Measurements from ENCODE around the gene YEATS2. TPM values are rescaled to one million over a fixed set of nuclear protein-coding genes. Genes with fewer than 3 reads are reported as not detected.

Gene YEATS2
- total and polyA plus RNA-seq, 2 donors (not counting 1 experiment from before 2014, with no cell fraction given): 25.0 to 28.7 TPM

DNA sequence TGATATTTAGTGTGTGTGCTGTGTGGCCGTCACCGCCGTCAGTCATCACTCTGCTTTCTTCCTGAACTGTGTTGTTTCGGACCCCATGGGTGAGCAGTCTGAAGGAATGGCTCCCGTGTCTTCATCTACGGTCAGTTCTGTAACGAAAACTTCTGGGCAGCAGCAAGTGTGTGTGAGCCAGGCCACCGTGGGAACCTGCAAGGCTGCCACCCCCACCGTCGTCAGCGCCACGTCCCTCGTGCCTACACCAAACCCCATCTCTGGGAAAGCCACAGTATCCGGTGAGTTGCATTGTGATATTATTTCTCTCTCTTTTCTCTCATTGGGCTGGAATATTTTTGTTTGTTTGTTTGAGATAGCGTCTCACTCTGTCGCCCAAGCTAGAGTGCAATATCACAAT lies 93.1 kb downstream of the YEATS2 start:
- Histone ChIP-seq H3K79me2 (ENCODE audit: control insufficient read depth, insufficient read depth, low read length) (no peaks in the 10 kb centered on the region), H3K36me3 (ENCODE audit: control insufficient read depth, insufficient read depth, low read length) (peaks cover 11% of the 10 kb centered on the region)
- TF ChIP-seq, protein P1, sequence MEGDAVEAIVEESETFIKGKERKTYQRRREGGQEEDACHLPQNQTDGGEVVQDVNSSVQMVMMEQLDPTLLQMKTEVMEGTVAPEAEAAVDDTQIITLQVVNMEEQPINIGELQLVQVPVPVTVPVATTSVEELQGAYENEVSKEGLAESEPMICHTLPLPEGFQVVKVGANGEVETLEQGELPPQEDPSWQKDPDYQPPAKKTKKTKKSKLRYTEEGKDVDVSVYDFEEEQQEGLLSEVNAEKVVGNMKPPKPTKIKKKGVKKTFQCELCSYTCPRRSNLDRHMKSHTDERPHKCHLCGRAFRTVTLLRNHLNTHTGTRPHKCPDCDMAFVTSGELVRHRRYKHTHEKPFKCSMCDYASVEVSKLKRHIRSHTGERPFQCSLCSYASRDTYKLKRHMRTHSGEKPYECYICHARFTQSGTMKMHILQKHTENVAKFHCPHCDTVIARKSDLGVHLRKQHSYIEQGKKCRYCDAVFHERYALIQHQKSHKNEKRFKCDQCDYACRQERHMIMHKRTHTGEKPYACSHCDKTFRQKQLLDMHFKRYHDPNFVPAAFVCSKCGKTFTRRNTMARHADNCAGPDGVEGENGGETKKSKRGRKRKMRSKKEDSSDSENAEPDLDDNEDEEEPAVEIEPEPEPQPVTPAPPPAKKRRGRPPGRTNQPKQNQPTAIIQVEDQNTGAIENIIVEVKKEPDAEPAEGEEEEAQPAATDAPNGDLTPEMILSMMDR (conservative IDR thresholded peaks at IDR 0.05 in 1 of 2, IDR thresholded peaks at IDR 0.05 in 1 of 2; ENCODE audit: low read depth in 1 of 2, low read length in 2 of 2): no peak
- TF ChIP-seq EZH2 (IDR thresholded peaks at IDR 0.05; ENCODE audit: low read length, missing control alignments): no peak

DNA sequence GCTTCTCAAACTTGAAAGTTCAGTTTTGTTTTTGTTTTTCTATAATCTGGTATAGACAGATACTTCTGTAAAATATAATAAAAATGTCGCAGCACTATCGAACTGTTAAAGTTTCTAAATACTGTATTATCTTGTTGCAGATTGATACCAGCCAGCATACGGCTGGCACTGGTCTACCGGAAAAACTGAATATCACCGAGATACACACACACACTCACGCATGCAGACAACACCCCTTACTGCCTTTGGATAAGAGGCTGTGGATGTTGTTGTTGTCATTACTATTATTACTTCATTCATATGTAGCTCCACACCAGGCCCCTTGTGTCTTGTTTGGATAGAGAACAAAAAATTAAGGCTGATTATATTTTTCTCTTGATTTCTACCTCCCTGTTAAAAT lies 95.4 kb downstream of the YEATS2 start:
- Histone ChIP-seq H3K27ac (ENCODE audit: insufficient read depth, low read length) (no peak overlapping the region), H4K20me1 (ENCODE audit: control insufficient read depth, extremely low read depth, insufficient read depth, low read length) (no peaks in the 10 kb centered on the region), H3K9me3 (ENCODE audit: control insufficient read depth, insufficient read depth, low read depth, low read length) (no peaks in the 10 kb centered on the region), H2AFZ (ENCODE audit: low read length) (no peak overlapping the region), H3K4me1 (ENCODE audit: control insufficient read depth, extremely low read depth, insufficient read depth, low read length) (no peaks in the 10 kb centered on the region), H3K79me2 (ENCODE audit: control insufficient read depth, insufficient read depth, low read length) (no peaks in the 10 kb centered on the region), H3K36me3 (ENCODE audit: control insufficient read depth, insufficient read depth, low read length) (peaks cover 8% of the 10 kb centered on the region), H3K27me3 (ENCODE audit: control insufficient read depth, insufficient read depth, low read length) (no peaks in the 10 kb centered on the region), H3K4me3 (replicated peaks in 1 of 4; ENCODE audit: control extremely low read depth in 1 of 4, insufficient read depth in 1 of 4, low read depth in 3 of 4, low read length in 4 of 4) (no peak overlapping the region), H3K9ac (ENCODE audit: insufficient read depth, low read length) (no peak overlapping the region), H3K4me2 (ENCODE audit: extremely low read depth, insufficient read depth, low read length) (no peak overlapping the region)
- TF ChIP-seq EZH2 (IDR thresholded peaks at IDR 0.05; ENCODE audit: low read length, missing control alignments): no peak
- TF ChIP-seq, protein P1 (conservative IDR thresholded peaks at IDR 0.05 in 1 of 2, IDR thresholded peaks at IDR 0.05 in 1 of 2; ENCODE audit: low read depth in 1 of 2, low read length in 2 of 2): no peak
- no peak for DNase-seq (ENCODE audit: low read depth in 2 of 2)

More for the DNA sequence above, 93.1 kb downstream of the YEATS2 start:
- Histone ChIP-seq H2AFZ (ENCODE audit: low read length) (no peak overlapping the region), H3K9me3 (ENCODE audit: control insufficient read depth, insufficient read depth, low read depth, low read length) (no peaks in the 10 kb centered on the region), H3K27me3 (ENCODE audit: control insufficient read depth, insufficient read depth, low read length) (no peaks in the 10 kb centered on the region), H3K4me2 (ENCODE audit: extremely low read depth, insufficient read depth, low read length) (no peak overlapping the region), H3K27ac (ENCODE audit: insufficient read depth, low read length) (no peak overlapping the region), H3K4me3 (replicated peaks in 1 of 4; ENCODE audit: control extremely low read depth in 1 of 4, insufficient read depth in 1 of 4, low read depth in 3 of 4, low read length in 4 of 4) (no peak overlapping the region), H3K9ac (ENCODE audit: insufficient read depth, low read length) (no peak overlapping the region), H3K4me1 (ENCODE audit: control insufficient read depth, extremely low read depth, insufficient read depth, low read length) (no peaks in the 10 kb centered on the region), H4K20me1 (ENCODE audit: control insufficient read depth, extremely low read depth, insufficient read depth, low read length) (no peaks in the 10 kb centered on the region)
- no peak for DNase-seq (ENCODE audit: low read depth in 2 of 2)

- DNase-seq (ENCODE audit: low read depth in 2 of 2): no peak
Observed at GRCh38 chr3:183794452-183794851, 96.9 kb downstream of the YEATS2 start.

More at GRCh38 chr3:183794452-183794851, 96.9 kb downstream of the YEATS2 start:
- Histone ChIP-seq H3K4me1 (ENCODE audit: control insufficient read depth, extremely low read depth, insufficient read depth, low read length) (no peaks in the 10 kb centered on the region), H3K27me3 (ENCODE audit: control insufficient read depth, insufficient read depth, low read length) (no peaks in the 10 kb centered on the region), H4K20me1 (ENCODE audit: control insufficient read depth, extremely low read depth, insufficient read depth, low read length) (no peaks in the 10 kb centered on the region), H3K9me3 (ENCODE audit: control insufficient read depth, insufficient read depth, low read depth, low read length) (no peaks in the 10 kb centered on the region), H2AFZ (ENCODE audit: low read length) (no peak overlapping the region), H3K4me2 (ENCODE audit: extremely low read depth, insufficient read depth, low read length) (no peak overlapping the region), H3K36me3 (ENCODE audit: control insufficient read depth, insufficient read depth, low read length) (peaks cover 11% of the 10 kb centered on the region), H3K79me2 (ENCODE audit: control insufficient read depth, insufficient read depth, low read length) (no peaks in the 10 kb centered on the region), H3K9ac (ENCODE audit: insufficient read depth, low read length) (no peak overlapping the region), H3K27ac (ENCODE audit: insufficient read depth, low read length) (no peak overlapping the region), H3K4me3 (replicated peaks in 1 of 4; ENCODE audit: control extremely low read depth in 1 of 4, insufficient read depth in 1 of 4, low read depth in 3 of 4, low read length in 4 of 4) (no peak overlapping the region)
- TF ChIP-seq, protein P1 (conservative IDR thresholded peaks at IDR 0.05 in 1 of 2, IDR thresholded peaks at IDR 0.05 in 1 of 2; ENCODE audit: low read depth in 1 of 2, low read length in 2 of 2): no peak
- no peak for TF ChIP-seq EZH2 (IDR thresholded peaks at IDR 0.05; ENCODE audit: low read length, missing control alignments)
